GM23248 (cell line): ENCODE measurements around the gene MLC1. TPM values are rescaled to one million over a fixed set of nuclear protein-coding genes. Genes with fewer than 3 reads are reported as not detected.

Experiments
- DNase-seq: peaks from one replicate; pipeline ENCODE4 v3.0.0-alpha.2; 2015
- H2AFZ ChIP-seq: fragments of 200-600 bp; sonication (generic); 2 replicates; pipeline ENCODE4 v1.6.1; 2016; ENCODE audit warnings: antibody characterized with exemption
- H3F3A ChIP-seq: fragments of 200-600 bp; sonication (generic); 2 replicates; pipeline ENCODE4 v1.6.1; 2016; ENCODE audit warnings: mild to moderate bottlenecking, antibody characterized with exemption, mixed run types; ENCODE audit not compliant: insufficient read depth
- H3K27ac ChIP-seq: fragments of 200-600 bp; sonication (generic); 2 replicates; pipeline ENCODE4 v1.5.1; 2016; ENCODE audit warnings: mild to moderate bottlenecking
- H3K27me3 ChIP-seq: fragments of 200-600 bp; sonication (generic); replicated peaks from 2 replicates; pipeline ENCODE4 v1.6.1; 2016; ENCODE audit warnings: mild to moderate bottlenecking; ENCODE audit not compliant: insufficient read depth
- H3K36me3 ChIP-seq: fragments of 200-600 bp; sonication (generic); 2 replicates; pipeline ENCODE4 v1.6.1; 2016; ENCODE audit warnings: low read depth, mild to moderate bottlenecking
- H3K4me1 ChIP-seq: fragments of 200-600 bp; sonication (generic); 2 replicates; pipeline ENCODE4 v1.6.1; 2016; ENCODE audit warnings: mild to moderate bottlenecking; ENCODE audit not compliant: insufficient read depth
- H3K4me2 ChIP-seq: fragments of 200-600 bp; sonication (generic); one replicate; pipeline ENCODE4 v1.6.1; 2016; ENCODE audit warnings: mild to moderate bottlenecking; ENCODE audit not compliant: unreplicated experiment
- H3K4me3 ChIP-seq: fragments of 200-600 bp; sonication (generic); 2 replicates; pipeline ENCODE4 v1.5.1; 2016; ENCODE audit warnings: mild to moderate bottlenecking
- H3K79me2 ChIP-seq: fragments of 200-600 bp; sonication (generic); 2 replicates; pipeline ENCODE4 v1.6.1; 2016; ENCODE audit warnings: mild to moderate bottlenecking; ENCODE audit not compliant: insufficient read depth
- H3K9ac ChIP-seq: fragments of 200-600 bp; sonication (generic); 2 replicates; pipeline ENCODE4 v1.6.1; 2016; ENCODE audit warnings: mild to moderate bottlenecking
- H3K9me2 ChIP-seq: fragments of 200-600 bp; sonication (generic); 2 replicates; pipeline ENCODE4 v1.6.1; 2016; ENCODE audit warnings: mixed run types, mild to moderate bottlenecking, moderate library complexity; ENCODE audit not compliant: insufficient read depth
- H3K9me3 ChIP-seq: fragments of 200-600 bp; sonication (generic); one replicate; pipeline ENCODE4 v1.6.1; 2017; ENCODE audit warnings: low read depth
- H4K20me1 ChIP-seq: fragments of 200-600 bp; sonication (generic); 2 replicates; pipeline ENCODE4 v1.6.0; 2016; ENCODE audit not compliant: insufficient read depth
- EZH2 ChIP-seq: fragments of 200-600 bp; sonication (generic); IDR thresholded peaks from 2 replicates; pipeline ENCODE4 v1.6.1; 2018; ENCODE audit warnings: antibody characterized with exemption, mild to moderate bottlenecking; ENCODE audit not compliant: insufficient read depth, poor library complexity, severe bottlenecking
- EZH2phosphoT487 ChIP-seq: fragments of 200-600 bp; sonication (generic); IDR thresholded peaks from 2 replicates; pipeline ENCODE4 v1.6.1; 2018; ENCODE audit warnings: antibody characterized with exemption, moderate library complexity, mild to moderate bottlenecking, low read depth; ENCODE audit not compliant: insufficient read depth
- WGBS, 2 experiments: methylation state at CpG; one replicate each; pipeline ENCODE4 v1.1.6; 2015 to 2017; ENCODE audit warnings: low lambda C conversion rate in 2 of 2, low coverage in 1 of 2; ENCODE audit errors: missing lambda C conversion rate in 2 of 2; 5-methylcytosine and 5-hydroxymethylcytosine counted together
- in situ Hi-C: fragments of 300-500 bp; cut with MboI; formaldehyde crosslinking; loops from 2 replicates; pipeline ENCODE4 v1.15.0; 2020
- polyA plus RNA-seq: library from polyadenylated mRNA; unstranded; fragments of >200 nt; fragmentation: Nextera tagmentation; extraction: Ambion mirVana; gene quantifications from 2 replicates; pipeline ENCODE4 v1.2.1, GENCODE V29; 2016
- total RNA-seq: library from RNA; depleted of rRNA; stranded (reverse); fragments of >200 nt; shearing (Covaris generic); gene quantifications from 2 replicates; pipeline ENCODE4 v1.2.3, GENCODE V29; 2014; rRNA removed

The MLC1 gene
- total RNA-seq (not detected in 2 replicates), polyA plus RNA-seq (not detected in 2 replicates)

- Histone ChIP-seq H3F3A (no peaks in the 10 kb centered on the region), H3K4me2 (no peak within 1 kb of the TSS), H3K27me3 (peaks cover 13% of the 10 kb centered on the region), H3K9me3 (no peaks in the 10 kb centered on the region), H3K36me3 (no peaks in the 10 kb centered on the region), H3K4me1 (no peaks in the 10 kb centered on the region), H4K20me1 (no peaks in the 10 kb centered on the region), H3K27ac (no peak within 1 kb of the TSS), H3K79me2 (no peaks in the 10 kb centered on the region), H3K9me2 (no peaks in the 10 kb centered on the region), H3K4me3 (no peak within 1 kb of the TSS), H2AFZ (no peak within 1 kb of the TSS), H3K9ac (no peak within 1 kb of the TSS)
- DNase-seq = no peak
- 58 to 60% methylated on average over 28 to 29 of the region's 29 CpGs for WGBS, 2 experiments
- in situ Hi-C loops = no loop called here
- TF ChIP-seq EZH2 = no peak
- no peak for TF ChIP-seq EZH2phosphoT487
Measured at GRCh38 chr22:50085211-50085972, at the start of gene MLC1. Gene MLC1, minus strand, starts transcription at chr22:50085426. Its CDS starts 524 bp downstream, at chr22:50084902.

GRCh38 chr22:50134481-50134880 lies 49.3 kb upstream of the MLC1 start:
- WGBS, 2 experiments = 83 to 84% methylated on average over 10 of the region's 10 CpGs
- no peak overlapping the region for H3K4me3 ChIP-seq
- TF ChIP-seq EZH2phosphoT487 = no peak
- TF ChIP-seq EZH2 = no peak
- no peak for DNase-seq
- no peaks in the 10 kb centered on the region for H3K9me2 ChIP-seq
- H3K4me1 ChIP-seq = no peaks in the 10 kb centered on the region
- no peak overlapping the region for H3K9ac ChIP-seq
- no peak overlapping the region for H2AFZ ChIP-seq
- H3K4me2 ChIP-seq = no peak overlapping the region
- no peaks in the 10 kb centered on the region for H3K79me2 ChIP-seq
- H3F3A ChIP-seq = no peaks in the 10 kb centered on the region
- no peaks in the 10 kb centered on the region for H4K20me1 ChIP-seq
- H3K27ac ChIP-seq = no peak overlapping the region
- H3K36me3 ChIP-seq = no peaks in the 10 kb centered on the region
- no peaks in the 10 kb centered on the region; the same call in 1 of the 2 replicates for H3K27me3 ChIP-seq
- in situ Hi-C loops = no loop called here
- H3K9me3 ChIP-seq = no peaks in the 10 kb centered on the region

GRCh38 chr22:50131894-50132293 lies 46.7 kb upstream of the MLC1 start:
- Histone ChIP-seq H3K9me3 (no peaks in the 10 kb centered on the region), H3K79me2 (no peaks in the 10 kb centered on the region), H3K27me3 (no peaks in the 10 kb centered on the region; the same call in 1 of the 2 replicates), H4K20me1 (no peaks in the 10 kb centered on the region), H3K36me3 (no peaks in the 10 kb centered on the region), H3K4me1 (no peaks in the 10 kb centered on the region), H3F3A (no peaks in the 10 kb centered on the region), H3K27ac (no peak overlapping the region), H2AFZ (no peak overlapping the region), H3K9ac (no peak overlapping the region), H3K4me2 (no peak overlapping the region), H3K4me3 (no peak overlapping the region), H3K9me2 (no peaks in the 10 kb centered on the region)
- DNase-seq = no peak
- no peak for TF ChIP-seq EZH2phosphoT487
- TF ChIP-seq EZH2 = no peak
- WGBS, 2 experiments = 69 to 71% methylated on average over 4 of the region's 4 CpGs
- in situ Hi-C loops = no loop called here

GRCh38 chr22:50129121-50129736 lies 44.0 kb upstream of the MLC1 start:
- H3K9ac ChIP-seq = no peak overlapping the region
- in situ Hi-C loops = no loop called here
- no peak for TF ChIP-seq EZH2
- no peak for TF ChIP-seq EZH2phosphoT487
- H3K4me2 ChIP-seq = no peak overlapping the region
- WGBS, 2 experiments = 80 to 82% methylated on average over 10 of the region's 10 CpGs
- no peaks in the 10 kb centered on the region for H3K4me1 ChIP-seq
- no peaks in the 10 kb centered on the region for H4K20me1 ChIP-seq
- H2AFZ ChIP-seq = no peak overlapping the region
- no peak overlapping the region for H3K4me3 ChIP-seq
- no peaks in the 10 kb centered on the region for H3F3A ChIP-seq
- peaks cover under 1% of the 10 kb centered on the region for H3K9me3 ChIP-seq
- H3K9me2 ChIP-seq = no peaks in the 10 kb centered on the region
- H3K27me3 ChIP-seq = no peaks in the 10 kb centered on the region
- H3K79me2 ChIP-seq = no peaks in the 10 kb centered on the region
- DNase-seq = no peak
- no peak overlapping the region for H3K27ac ChIP-seq
- no peaks in the 10 kb centered on the region for H3K36me3 ChIP-seq
